HG03175 (cell line): Measurements from ENCODE around the gene OR14K1.
"Not testable (repeated sequence)": the region's sequence is repeated elsewhere in the genome, so short reads cannot be mapped to it uniquely, and the experiment has no call there.

Experiments used
- ATAC-seq: cut with Tn5 transposase; IDR thresholded peaks from one replicate; pipeline ENCODE4 v1.9.1; 2021; ENCODE audit warnings: mild to moderate bottlenecking, moderate library complexity; ENCODE audit not compliant: unreplicated experiment

OR14K1 gene, protein sequence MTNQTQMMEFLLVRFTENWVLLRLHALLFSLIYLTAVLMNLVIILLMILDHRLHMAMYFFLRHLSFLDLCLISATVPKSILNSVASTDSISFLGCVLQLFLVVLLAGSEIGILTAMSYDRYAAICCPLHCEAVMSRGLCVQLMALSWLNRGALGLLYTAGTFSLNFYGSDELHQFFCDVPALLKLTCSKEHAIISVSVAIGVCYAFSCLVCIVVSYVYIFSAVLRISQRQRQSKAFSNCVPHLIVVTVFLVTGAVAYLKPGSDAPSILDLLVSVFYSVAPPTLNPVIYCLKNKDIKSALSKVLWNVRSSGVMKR

GRCh38 chr1:247738315-247738714, at the start of gene OR14K1:
OR14K1 (plus strand) TSS chr1:247738615; CDS start chr1:247738615, 0 bp downstream.
- ATAC-seq = no peak

DNA sequence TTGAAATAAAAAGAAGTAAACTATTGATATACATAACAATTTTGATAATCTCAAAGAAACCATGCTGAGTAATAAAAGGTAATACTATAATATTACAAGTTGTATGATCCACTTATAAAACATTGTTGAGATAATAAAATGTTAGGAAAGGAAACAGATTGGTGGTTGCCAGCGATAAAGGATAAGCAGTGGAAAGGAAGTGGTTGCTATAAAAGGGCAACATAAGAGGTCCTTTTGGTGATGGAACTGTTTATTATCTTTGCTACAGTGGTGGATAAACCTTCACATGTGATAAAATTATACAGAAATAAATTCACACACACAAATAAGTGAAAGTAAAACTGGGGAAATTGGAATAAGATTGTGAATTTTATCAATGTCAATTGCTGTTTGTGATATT, 37.1 kb upstream of the OR14K1 start:
- ATAC-seq = no peak

- not testable (repeated sequence) for ATAC-seq
Measured at GRCh38 chr1:247710681-247711080, 27.7 kb upstream of the OR14K1 start.

- no peak for ATAC-seq
Measured at GRCh38 chr1:247713753-247714152, 24.7 kb upstream of the OR14K1 start.

GRCh38 chr1:247716546-247716945, 21.9 kb upstream of the OR14K1 start, which contains the start of gene OR6F1:
OR6F1 (minus strand) TSS chr1:247716646; CDS start chr1:247712755, 3,891 bp downstream.
- ATAC-seq = no peak

- ATAC-seq = no peak
Measured at GRCh38 chr1:247721222-247721621, 17.2 kb upstream of the OR14K1 start.

DNA sequence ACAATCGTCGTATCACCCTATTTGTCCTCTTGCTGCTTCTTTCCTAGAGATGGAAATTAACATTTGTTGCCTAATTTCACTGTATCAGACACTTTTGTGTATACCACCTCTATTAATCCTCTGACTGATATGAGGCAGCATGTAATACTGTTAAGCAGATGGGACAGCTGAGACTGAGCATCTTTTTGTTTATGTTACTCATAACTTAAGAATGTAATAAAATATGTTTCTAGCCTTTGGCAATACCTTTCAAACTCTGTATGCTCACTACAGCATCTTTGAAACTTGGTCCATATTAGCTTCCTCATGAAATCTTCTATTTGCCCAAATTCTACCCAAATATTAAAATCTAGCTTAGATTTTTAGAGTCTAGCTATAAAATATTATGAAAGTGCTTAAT, 2.3 kb downstream of the OR14K1 start:
- ATAC-seq = no peak

DNA sequence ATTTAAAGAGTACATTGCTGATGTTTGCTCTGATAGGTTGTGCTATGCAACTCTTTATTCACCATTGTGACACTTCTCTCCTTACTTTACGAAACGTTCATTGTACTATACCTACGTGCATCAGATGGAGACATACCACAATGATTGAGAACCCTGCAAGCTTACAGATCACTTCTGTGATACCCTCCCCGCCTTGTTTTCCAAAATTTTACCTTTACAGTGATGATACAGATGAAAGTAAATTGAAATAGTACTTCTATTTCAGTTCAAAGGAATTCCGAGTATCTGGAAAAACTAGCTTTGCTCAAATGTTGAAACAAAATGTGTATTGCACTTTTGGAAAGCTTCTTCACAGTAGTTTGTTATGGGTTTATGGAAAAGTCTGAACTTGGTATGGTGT, 3.3 kb downstream of the OR14K1 start:
- no peak for ATAC-seq

DNA sequence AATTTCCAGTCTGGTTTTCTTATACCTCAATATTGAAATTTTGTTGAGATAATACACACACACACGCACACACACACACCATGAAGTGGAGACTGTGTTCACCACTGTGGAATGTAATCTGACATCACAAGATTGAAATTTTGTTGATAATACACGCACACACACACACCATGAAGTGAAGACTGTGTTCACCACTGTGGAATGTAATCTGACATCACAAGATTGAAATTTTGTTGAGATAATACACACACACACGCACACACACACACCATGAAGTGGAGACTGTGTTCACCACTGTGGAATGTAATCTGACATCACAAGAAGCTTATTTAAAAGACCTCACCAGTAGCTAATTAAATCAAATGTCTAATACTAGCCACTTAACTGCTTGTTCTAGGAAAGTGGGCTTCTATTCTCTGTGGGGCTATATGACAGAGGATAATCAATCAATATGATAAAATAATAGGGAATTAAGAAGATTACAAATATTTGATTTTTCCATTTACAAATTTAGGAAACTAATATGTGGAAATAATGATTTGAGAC, 3.9 kb downstream of the OR14K1 start:
- ATAC-seq = not testable (repeated sequence)

DNA sequence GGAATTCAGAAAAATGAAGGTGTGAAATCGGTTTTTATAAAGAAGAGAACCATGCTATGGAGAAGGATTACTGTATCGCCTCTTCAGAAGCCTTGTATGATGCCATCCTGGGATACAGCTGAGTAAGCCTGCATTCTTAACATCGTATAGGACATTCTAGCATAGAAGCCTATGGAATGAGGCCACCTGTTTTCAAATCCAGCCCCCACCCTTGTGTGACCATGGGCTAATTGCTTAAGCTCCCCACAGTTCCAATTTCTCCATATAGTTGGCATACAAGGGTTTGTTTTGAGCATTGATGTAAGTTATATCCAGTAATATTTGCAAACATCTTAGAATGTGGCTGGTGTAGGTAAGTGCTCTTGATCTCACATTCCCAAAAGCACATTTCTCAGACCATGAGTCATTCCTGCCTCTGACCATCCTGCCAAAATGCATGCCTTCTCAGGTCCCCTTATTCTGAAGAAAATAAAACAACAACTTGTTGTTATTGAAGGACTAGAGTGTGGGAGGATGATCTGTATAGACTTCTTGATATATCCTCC, 8.0 kb downstream of the OR14K1 start:
- no peak for ATAC-seq

DNA sequence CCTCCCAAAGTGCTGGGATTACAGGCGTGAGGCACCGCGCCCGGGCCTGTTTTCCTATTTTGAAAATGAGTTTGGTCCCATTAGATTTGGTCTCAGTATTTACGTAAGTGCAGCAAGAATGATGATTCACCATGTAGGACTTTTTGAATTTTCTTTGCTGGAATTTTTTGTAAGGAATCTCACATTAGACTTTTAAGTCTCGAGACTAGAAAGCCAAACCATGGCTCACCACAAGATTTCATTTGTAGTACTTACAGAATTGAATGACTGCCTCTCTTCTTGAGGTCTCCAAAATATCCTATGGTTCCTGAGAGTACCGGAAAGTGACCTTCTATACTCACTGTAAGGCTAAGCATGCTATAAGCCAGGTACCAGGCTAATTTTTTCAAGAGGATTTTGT, 9.2 kb downstream of the OR14K1 start:
- ATAC-seq = no peak

DNA sequence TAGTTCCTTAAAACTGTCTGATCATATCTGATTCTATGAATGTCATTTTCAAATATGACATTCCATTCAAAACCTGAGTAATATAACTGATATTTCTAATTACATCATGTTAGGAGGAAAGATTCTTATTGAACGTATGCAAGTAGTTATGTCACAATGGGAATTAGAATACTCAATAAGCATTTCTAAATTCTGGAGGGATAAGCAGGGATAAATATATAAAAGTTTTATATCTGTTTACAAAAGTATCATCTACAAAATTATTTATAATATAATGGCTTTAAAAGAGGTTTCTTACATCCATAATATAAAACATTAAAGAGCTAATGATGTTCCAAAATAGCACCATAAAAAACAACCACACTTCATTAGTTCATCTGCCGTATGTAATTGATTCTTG, 9.6 kb downstream of the OR14K1 start, which contains the start of gene OR14A2:
OR14A2 (minus strand) TSS at position 101 of the 400 bp plus-strand sequence.
- ATAC-seq = no peak

DNA sequence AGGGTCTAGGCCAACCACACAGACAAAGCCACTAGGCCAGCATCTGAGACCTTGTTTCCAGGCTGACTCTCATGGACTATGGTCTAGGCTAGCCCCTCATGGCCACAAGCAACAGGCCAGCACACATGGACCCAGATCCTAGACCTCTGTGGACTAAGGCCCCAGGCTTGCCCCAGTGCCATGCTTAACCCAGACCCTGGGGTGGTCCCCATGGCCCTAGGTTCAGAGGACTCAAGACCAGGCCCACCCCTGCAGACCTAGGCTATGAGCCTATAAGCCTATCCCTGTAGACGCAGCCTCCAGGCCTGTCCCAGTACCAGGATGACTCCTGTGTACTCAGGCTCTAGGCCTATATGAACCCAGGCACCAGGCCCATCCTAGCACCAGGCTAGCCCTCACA, 11.5 kb downstream of the OR14K1 start:
- no peak for ATAC-seq

DNA sequence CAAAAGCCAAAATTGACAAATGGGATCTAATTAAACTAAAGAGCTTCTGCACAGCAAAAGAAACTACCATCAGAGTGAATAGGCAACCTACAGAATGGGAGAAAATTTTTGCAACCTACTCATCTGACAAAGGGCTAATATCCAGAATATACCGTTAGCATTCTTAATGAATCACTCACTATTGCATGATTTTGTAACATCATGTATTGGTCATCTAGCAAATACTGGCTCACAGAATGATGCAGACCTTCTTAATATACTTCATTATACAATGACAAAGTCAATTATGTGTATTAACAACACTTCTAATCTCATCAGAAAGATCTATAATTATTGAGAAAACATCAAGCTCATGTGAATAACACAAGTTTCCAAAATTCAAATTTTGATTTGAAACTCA, 15.9 kb downstream of the OR14K1 start:
- ATAC-seq = not testable (repeated sequence)

GRCh38 chr1:247760456-247760855, 22.0 kb downstream of the OR14K1 start, which contains the start of gene OR1C1:
OR1C1 (minus strand) TSS chr1:247760556; CDS start chr1:247758406, 2,150 bp downstream.
- no peak for ATAC-seq

- ATAC-seq = no peak
Measured at GRCh38 chr1:247769603-247770002, 31.2 kb downstream of the OR14K1 start.
